SU-DHL-6 (cell line): ENCODE results near the gene LPIN1.

Experiments
- EZH2phosphoT487 ChIP-seq: fragments of 200-600 bp; sonication (generic), shearing (Covaris generic); conservative IDR thresholded peaks from 2 replicates; pipeline ENCODE4 v1.6.1; 2018; ENCODE audit warnings: mild to moderate bottlenecking, antibody characterized with exemption, low read length, moderate library complexity, mixed read lengths
- TF ChIP-seq, protein P1 (sequence below): fragments of 200-600 bp; sonication (generic); IDR thresholded peaks from one replicate; pipeline ENCODE4 v1.5.1; 2017; ENCODE audit warnings: antibody characterized with exemption, mild to moderate bottlenecking, low read length, moderate library complexity; ENCODE audit not compliant: insufficient read depth, poor library complexity, severe bottlenecking

DNA sequence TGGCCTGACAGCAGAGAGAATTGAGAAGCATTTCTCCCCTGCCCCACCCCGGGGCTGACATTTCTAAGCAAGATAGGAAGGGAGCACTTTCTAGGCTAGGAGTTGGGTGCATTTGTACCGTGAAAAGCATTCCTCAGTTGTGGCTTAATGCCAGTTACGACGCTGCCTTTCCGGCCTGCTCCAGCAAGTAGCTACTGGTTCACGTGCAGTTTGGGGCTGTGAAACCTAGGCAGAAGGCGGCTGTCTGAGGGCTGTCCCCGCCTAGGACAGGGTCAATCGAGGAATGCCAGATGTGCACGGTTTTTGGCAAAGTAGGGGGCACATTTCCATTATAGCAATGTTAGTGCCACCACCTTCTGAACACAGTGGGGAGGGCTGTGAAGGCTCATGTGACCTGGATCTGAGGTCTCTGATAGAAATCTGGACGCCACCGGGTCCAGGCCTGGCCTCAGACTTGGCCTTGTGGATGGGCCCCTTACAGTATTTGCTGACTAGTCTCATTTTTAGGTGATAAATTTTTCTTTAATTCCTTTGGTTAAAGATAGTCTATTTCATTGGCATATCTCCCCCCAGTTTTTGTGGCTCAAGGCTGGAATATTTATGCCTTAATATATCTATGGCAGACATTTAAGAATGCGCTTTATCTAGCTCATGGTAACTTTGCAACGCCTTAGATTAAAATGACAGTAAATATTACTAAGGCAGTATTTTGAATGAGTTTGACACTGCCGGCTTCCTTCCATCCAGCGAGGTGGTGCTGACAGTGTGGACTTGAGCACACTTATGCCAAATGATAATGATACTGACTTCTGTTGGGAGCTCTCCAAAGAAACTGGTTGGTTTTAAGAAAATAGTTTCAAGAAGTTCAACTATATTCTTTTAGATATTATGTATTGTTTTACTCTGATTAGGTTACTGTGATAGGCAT, 78.7 kb downstream of the LPIN1 start:
- TF ChIP-seq, protein P1, sequence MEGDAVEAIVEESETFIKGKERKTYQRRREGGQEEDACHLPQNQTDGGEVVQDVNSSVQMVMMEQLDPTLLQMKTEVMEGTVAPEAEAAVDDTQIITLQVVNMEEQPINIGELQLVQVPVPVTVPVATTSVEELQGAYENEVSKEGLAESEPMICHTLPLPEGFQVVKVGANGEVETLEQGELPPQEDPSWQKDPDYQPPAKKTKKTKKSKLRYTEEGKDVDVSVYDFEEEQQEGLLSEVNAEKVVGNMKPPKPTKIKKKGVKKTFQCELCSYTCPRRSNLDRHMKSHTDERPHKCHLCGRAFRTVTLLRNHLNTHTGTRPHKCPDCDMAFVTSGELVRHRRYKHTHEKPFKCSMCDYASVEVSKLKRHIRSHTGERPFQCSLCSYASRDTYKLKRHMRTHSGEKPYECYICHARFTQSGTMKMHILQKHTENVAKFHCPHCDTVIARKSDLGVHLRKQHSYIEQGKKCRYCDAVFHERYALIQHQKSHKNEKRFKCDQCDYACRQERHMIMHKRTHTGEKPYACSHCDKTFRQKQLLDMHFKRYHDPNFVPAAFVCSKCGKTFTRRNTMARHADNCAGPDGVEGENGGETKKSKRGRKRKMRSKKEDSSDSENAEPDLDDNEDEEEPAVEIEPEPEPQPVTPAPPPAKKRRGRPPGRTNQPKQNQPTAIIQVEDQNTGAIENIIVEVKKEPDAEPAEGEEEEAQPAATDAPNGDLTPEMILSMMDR: no peak
- TF ChIP-seq EZH2phosphoT487: no peak
